MM.1S (cell line): ENCODE data around the gene CARD10.

Experiments used
- DNase-seq: peaks from one replicate; pipeline ENCODE4 v3.0.0-alpha.2; 2015
- H2AFZ ChIP-seq: fragments of 300-600 bp; sonication (generic); 2 replicates; pipeline ENCODE4 v1.6.0; 2016; ENCODE audit warnings: antibody characterized with exemption, low read length
- H3F3A ChIP-seq: fragments of 300-600 bp; sonication (generic); 2 replicates; pipeline ENCODE4 v1.6.1; 2016; ENCODE audit warnings: mild to moderate bottlenecking, antibody characterized with exemption, low read length, moderate library complexity, mixed read lengths; ENCODE audit not compliant: insufficient read depth
- H3K27ac ChIP-seq: fragments of 300-600 bp; sonication (generic); 2 replicates; pipeline ENCODE4 v1.5.1; 2016; ENCODE audit warnings: mild to moderate bottlenecking, low read length
- H3K27me3 ChIP-seq: fragments of 300-600 bp; sonication (generic); replicated peaks from 2 replicates; pipeline ENCODE4 v1.6.0; 2016; ENCODE audit warnings: low read length; ENCODE audit not compliant: insufficient read depth
- H3K36me3 ChIP-seq: fragments of 300-600 bp; sonication (generic); replicated peaks from 2 replicates; pipeline ENCODE4 v1.6.1; 2016; ENCODE audit warnings: mild to moderate bottlenecking, low read length, mixed read lengths; ENCODE audit not compliant: insufficient read depth
- H3K4me1 ChIP-seq: fragments of 300-600 bp; sonication (generic); 2 replicates; pipeline ENCODE4 v1.6.1; 2016; ENCODE audit warnings: low read length, mixed read lengths
- H3K4me2 ChIP-seq: fragments of 300-600 bp; sonication (generic); 2 replicates; pipeline ENCODE4 v1.6.0; 2016; ENCODE audit warnings: low read depth, low read length
- H3K4me3 ChIP-seq: fragments of 300-600 bp; sonication (generic); 2 replicates; pipeline ENCODE4 v1.5.1; 2016; ENCODE audit warnings: low read length, mixed read lengths
- H3K79me2 ChIP-seq: fragments of 300-600 bp; sonication (generic); 2 replicates; pipeline ENCODE4 v1.6.1; 2016; ENCODE audit warnings: mixed run types, low read length, mixed read lengths
- H3K9ac ChIP-seq: fragments of 300-600 bp; sonication (generic); 2 replicates; pipeline ENCODE4 v1.6.1; 2016; ENCODE audit warnings: low read length, mixed read lengths
- H3K9me2 ChIP-seq: fragments of 300-600 bp; sonication (generic); replicated peaks from 2 replicates; pipeline ENCODE4 v1.6.1; 2016; ENCODE audit warnings: mild to moderate bottlenecking, low read length, mixed read lengths; ENCODE audit not compliant: insufficient read depth
- H3K9me3 ChIP-seq: fragments of 300-600 bp; sonication (generic); replicated peaks from 2 replicates; pipeline ENCODE4 v1.6.1; 2016; ENCODE audit warnings: mild to moderate bottlenecking, low read length, mixed read lengths; ENCODE audit not compliant: insufficient read depth
- H4K20me1 ChIP-seq: fragments of 300-600 bp; sonication (generic); 2 replicates; pipeline ENCODE4 v1.6.1; 2016; ENCODE audit warnings: mild to moderate bottlenecking, low read length, moderate library complexity, mixed read lengths; ENCODE audit not compliant: insufficient read depth
- EZH2 ChIP-seq: fragments of 300-600 bp; sonication (generic); optimal IDR thresholded peaks from 2 replicates; pipeline ENCODE3; 2017; ENCODE audit warnings: low read depth, mild to moderate bottlenecking, antibody characterized with exemption, low read length, mixed read lengths
- EZH2phosphoT487 ChIP-seq: fragments of 300-600 bp; sonication (generic); IDR thresholded peaks from 2 replicates; pipeline ENCODE4 v1.6.1; 2018; ENCODE audit warnings: antibody characterized with exemption, low read length
- TF ChIP-seq, protein P1 (sequence below): fragments of 300-600 bp; sonication (generic); IDR thresholded peaks from 2 replicates; pipeline ENCODE4 v1.5.1; 2016; ENCODE audit warnings: antibody characterized with exemption, low read length, mixed read lengths

Gene CARD10

GRCh38 chr22:37448516-37449127 lies 70.6 kb downstream of the CARD10 start:
- Histone ChIP-seq H3K9ac (no peak overlapping the region), H3F3A (no peaks in the 10 kb centered on the region), H3K36me3 (no peaks in the 10 kb centered on the region), H3K79me2 (no peaks in the 10 kb centered on the region), H2AFZ (no peak overlapping the region), H3K4me3 (no peak overlapping the region), H4K20me1 (no peaks in the 10 kb centered on the region), H3K9me2 (no peaks in the 10 kb centered on the region), H3K4me2 (no peak overlapping the region), H3K9me3 (no peaks in the 10 kb centered on the region), H3K27me3 (peaks cover 67% of the 10 kb centered on the region), H3K27ac (no peak overlapping the region), H3K4me1 (no peaks in the 10 kb centered on the region)
- DNase-seq: no peak
- TF ChIP-seq EZH2: no peak
- no peak for TF ChIP-seq EZH2phosphoT487
- TF ChIP-seq, protein P1, sequence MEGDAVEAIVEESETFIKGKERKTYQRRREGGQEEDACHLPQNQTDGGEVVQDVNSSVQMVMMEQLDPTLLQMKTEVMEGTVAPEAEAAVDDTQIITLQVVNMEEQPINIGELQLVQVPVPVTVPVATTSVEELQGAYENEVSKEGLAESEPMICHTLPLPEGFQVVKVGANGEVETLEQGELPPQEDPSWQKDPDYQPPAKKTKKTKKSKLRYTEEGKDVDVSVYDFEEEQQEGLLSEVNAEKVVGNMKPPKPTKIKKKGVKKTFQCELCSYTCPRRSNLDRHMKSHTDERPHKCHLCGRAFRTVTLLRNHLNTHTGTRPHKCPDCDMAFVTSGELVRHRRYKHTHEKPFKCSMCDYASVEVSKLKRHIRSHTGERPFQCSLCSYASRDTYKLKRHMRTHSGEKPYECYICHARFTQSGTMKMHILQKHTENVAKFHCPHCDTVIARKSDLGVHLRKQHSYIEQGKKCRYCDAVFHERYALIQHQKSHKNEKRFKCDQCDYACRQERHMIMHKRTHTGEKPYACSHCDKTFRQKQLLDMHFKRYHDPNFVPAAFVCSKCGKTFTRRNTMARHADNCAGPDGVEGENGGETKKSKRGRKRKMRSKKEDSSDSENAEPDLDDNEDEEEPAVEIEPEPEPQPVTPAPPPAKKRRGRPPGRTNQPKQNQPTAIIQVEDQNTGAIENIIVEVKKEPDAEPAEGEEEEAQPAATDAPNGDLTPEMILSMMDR: no peak

GRCh38 chr22:37445501-37445900 lies 73.7 kb downstream of the CARD10 start:
- H3K27ac ChIP-seq: no peak overlapping the region
- H3K4me2 ChIP-seq: no peak overlapping the region
- H4K20me1 ChIP-seq: no peaks in the 10 kb centered on the region
- H3F3A ChIP-seq: no peaks in the 10 kb centered on the region
- H3K4me3 ChIP-seq: no peak overlapping the region
- H3K4me1 ChIP-seq: 0 out of 2 replicates have a peak, but pooled peaks cover 4% of the 10 kb centered on the region
- TF ChIP-seq, protein P1: no peak
- TF ChIP-seq EZH2phosphoT487: no peak
- TF ChIP-seq EZH2: no peak
- H3K9ac ChIP-seq: no peak overlapping the region
- no peaks in the 10 kb centered on the region for H3K79me2 ChIP-seq
- no peak for DNase-seq
- peaks cover 86% of the 10 kb centered on the region for H3K27me3 ChIP-seq
- H3K9me3 ChIP-seq: no peaks in the 10 kb centered on the region
- no peaks in the 10 kb centered on the region for H3K9me2 ChIP-seq
- no peaks in the 10 kb centered on the region for H3K36me3 ChIP-seq
- H2AFZ ChIP-seq: no peak overlapping the region

DNA sequence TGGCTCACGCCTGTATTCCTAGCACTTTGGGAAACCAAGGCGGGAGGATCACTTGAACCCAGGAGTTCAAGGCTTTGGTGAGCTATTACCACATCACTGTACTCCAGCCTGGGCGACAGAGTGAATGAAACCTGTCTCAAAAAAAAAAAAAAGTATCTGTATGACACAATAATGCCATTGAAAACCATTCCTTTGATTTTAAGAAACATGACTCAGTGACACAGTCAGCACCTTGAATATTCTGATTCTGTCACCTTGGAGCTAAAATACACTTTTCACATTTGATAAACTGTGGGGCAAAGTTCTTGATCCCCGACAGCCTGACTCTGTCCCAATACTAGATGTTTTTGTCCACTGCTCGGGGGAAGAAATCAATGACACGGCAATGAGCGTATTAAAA lies 75.2 kb downstream of the CARD10 start:
- DNase-seq: no peak
- H3K27me3 ChIP-seq: peaks cover 87% of the 10 kb centered on the region
- no peaks in the 10 kb centered on the region for H4K20me1 ChIP-seq
- H3K9me2 ChIP-seq: no peaks in the 10 kb centered on the region
- no peak overlapping the region for H3K4me2 ChIP-seq
- no peak for TF ChIP-seq EZH2
- TF ChIP-seq, protein P1: no peak
- TF ChIP-seq EZH2phosphoT487: no peak
- H3F3A ChIP-seq: no peaks in the 10 kb centered on the region
- H3K9me3 ChIP-seq: no peaks in the 10 kb centered on the region
- H3K4me3 ChIP-seq: no peak overlapping the region
- no peak overlapping the region for H3K27ac ChIP-seq
- H3K4me1 ChIP-seq: 0 out of 2 replicates have a peak, but pooled peaks cover 4% of the 10 kb centered on the region
- H3K36me3 ChIP-seq: no peaks in the 10 kb centered on the region
- no peak overlapping the region for H2AFZ ChIP-seq
- no peaks in the 10 kb centered on the region for H3K79me2 ChIP-seq
- no peak overlapping the region for H3K9ac ChIP-seq
